Measurements from ENCODE around the gene DLGAP1. TPM values are rescaled to one million over a fixed set of nuclear protein-coding genes. Genes with fewer than 3 reads are reported as not detected.

The DLGAP1 gene
- total and polyA plus RNA-seq, 2 experiments from 2014 or later = 17.0 to 48.5 TPM

- no peak overlapping the region for H3K4me3 ChIP-seq
- H4K20me1 ChIP-seq (replicated peaks; ENCODE audit: insufficient read depth) = no peaks in the 10 kb centered on the region
- no peak overlapping the region for H3K27ac Mint-ChIP-seq
- no peaks in the 10 kb centered on the region for H3F3A ChIP-seq (replicated peaks; ENCODE audit: low read depth)
- H3K4me1 Mint-ChIP-seq = peaks cover 14% of the 10 kb centered on the region
- ATAC-seq (peak; percentile 78), DNase-seq (ENCODE audit: low spot score) (peak; percentile 27)
- H3K36me3 ChIP-seq (ENCODE audit: insufficient read depth) = no peaks in the 10 kb centered on the region
- H3K4me2 ChIP-seq = no peak overlapping the region
- no peaks in the 10 kb centered on the region for H3K9me3 Mint-ChIP-seq
- no peak overlapping the region for H3K4me3 Mint-ChIP-seq
- H3K27ac ChIP-seq (ENCODE audit: low read depth) = no peak overlapping the region
- no peaks in the 10 kb centered on the region for H3K27me3 Mint-ChIP-seq (ENCODE audit: insufficient read depth, low read depth, poor library complexity)
- H3K4me1 ChIP-seq (ENCODE audit: insufficient read depth) = no peaks in the 10 kb centered on the region
- H3K79me2 ChIP-seq (replicated peaks; ENCODE audit: insufficient read depth) = no peaks in the 10 kb centered on the region
- H2AFZ ChIP-seq = no peak overlapping the region
- H3K9me2 ChIP-seq (ENCODE audit: insufficient read depth) = no peaks in the 10 kb centered on the region
- no peak for TF ChIP-seq POLR2AphosphoS5 (IDR thresholded peaks at IDR 0.05; ENCODE audit: low read depth)
- TF ChIP-seq CTCF (conservative IDR thresholded peaks at IDR 0.05; ENCODE audit: low read depth in 2 of 2) = no peak
- TF ChIP-seq ETS1 (IDR thresholded peaks at IDR 0.05) = no peak
- no peak for TF ChIP-seq REST (IDR thresholded peaks at IDR 0.05; ENCODE audit: unreplicated experiment)
- no peak for TF ChIP-seq NANOG (IDR thresholded peaks at IDR 0.05; ENCODE audit: borderline replicate concordance)
- no peak for TF ChIP-seq JUNB (IDR thresholded peaks at IDR 0.05; ENCODE audit: unreplicated experiment)
- no peak for TF ChIP-seq ZNF331 (CRISPR knock-in tag; IDR thresholded peaks at IDR 0.05; ENCODE audit: low read depth)
- TF ChIP-seq EZH2 (IDR thresholded peaks at IDR 0.05; ENCODE audit: low read depth, unreplicated experiment) = no peak
- no peak for TF ChIP-seq STAT1 (IDR thresholded peaks at IDR 0.05; ENCODE audit: unreplicated experiment)
- TF ChIP-seq ZNF462 (CRISPR knock-in tag; IDR thresholded peaks at IDR 0.05) = no peak
- no peaks in the 10 kb centered on the region for H3K27me3 ChIP-seq (ENCODE audit: insufficient read depth)
- H3K36me3 Mint-ChIP-seq (ENCODE audit: low read depth) = peaks cover 3% of the 10 kb centered on the region; the same call in 1 of the 3 replicates
These were observed 591.5 kb downstream of the DLGAP1 start for GRCh38 chr18:3863593-3863992.

Measured in GM23338 (cell line).